H1 (cell line): ENCODE data around the gene MVD. TPM values are rescaled to one million over a fixed set of nuclear protein-coding genes. Genes with fewer than 3 reads are reported as not detected.

Experiments used
- ATF2 ChIP-seq: IDR thresholded peaks from 2 replicates; pipeline ENCODE4 v1.6.1; 2012; ENCODE audit warnings: low read length, inconsistent platforms
- CHD1 ChIP-seq: IDR thresholded peaks from 2 replicates; pipeline ENCODE4 v1.6.1; 2012; ENCODE audit warnings: low read depth, low read length, improper control_type of control experiment
- TAF1 ChIP-seq: IDR thresholded peaks from 2 replicates; pipeline ENCODE4 v1.6.1; 2011; ENCODE audit warnings: mild to moderate bottlenecking, low read depth, low read length
- polyA plus RNA-seq, 7 experiments: library from polyadenylated mRNA; depleted of rRNA in 3 of 7; stranded (reverse) in 5 of 7; unstranded in 2 of 7; fragments of >200 nt in 5 of 7; fragments of 200-250 nt in 2 of 7; gene quantifications; 1 replicate in 5 of 7; 2 replicates in 1 of 7; 4 replicates in 1 of 7; pipeline versions ENCODE4 v1.2.1 to v1.2.3, GENCODE V29; 2011 to 2013; ENCODE audit warnings: missing spikeins in 2 of 7, mixed read lengths in 2 of 7
- total RNA-seq: library from RNA; stranded (reverse); fragmentation: NEBNext Ultra II Directional; extraction: Animal tissue kit (Norgen Biotek cat#: 25700); gene quantifications from 2 replicates; pipeline ENCODE4 v1.2.1, GENCODE V29; 2021

The MVD gene
- total and polyA plus RNA-seq, 2 of the 8 experiments (the other 6 are each of a cell fraction or from before 2014, with no cell fraction given), result 47.2 to 77.3 TPM

- TF ChIP-seq TAF1, result no peak
- no peak for TF ChIP-seq ATF2
- no peak for TF ChIP-seq CHD1
- TF ChIP-seq, all 59 proteins: peak for 0
Observed at GRCh38 chr16:88681709-88682451, 19.0 kb upstream of the MVD start (continued).
